DND-41 (cell line): ENCODE measurements around the gene KRT28.

Experiments
- EZH2 ChIP-seq: IDR thresholded peaks from 3 replicates; pipeline ENCODE4 v1.6.1; 2012; ENCODE audit warnings: borderline replicate concordance, low read depth, mild to moderate bottlenecking, moderate library complexity, low read length, inconsistent platforms; ENCODE audit not compliant: severe bottlenecking
- TF ChIP-seq, protein P1 (sequence below): IDR thresholded peaks from 2 replicates; pipeline ENCODE4 v1.5.1; 2012; ENCODE audit warnings: borderline replicate concordance, low read length, moderate library complexity, mild to moderate bottlenecking; ENCODE audit not compliant: poor library complexity, severe bottlenecking; ENCODE audit errors: extremely low read depth

DNA sequence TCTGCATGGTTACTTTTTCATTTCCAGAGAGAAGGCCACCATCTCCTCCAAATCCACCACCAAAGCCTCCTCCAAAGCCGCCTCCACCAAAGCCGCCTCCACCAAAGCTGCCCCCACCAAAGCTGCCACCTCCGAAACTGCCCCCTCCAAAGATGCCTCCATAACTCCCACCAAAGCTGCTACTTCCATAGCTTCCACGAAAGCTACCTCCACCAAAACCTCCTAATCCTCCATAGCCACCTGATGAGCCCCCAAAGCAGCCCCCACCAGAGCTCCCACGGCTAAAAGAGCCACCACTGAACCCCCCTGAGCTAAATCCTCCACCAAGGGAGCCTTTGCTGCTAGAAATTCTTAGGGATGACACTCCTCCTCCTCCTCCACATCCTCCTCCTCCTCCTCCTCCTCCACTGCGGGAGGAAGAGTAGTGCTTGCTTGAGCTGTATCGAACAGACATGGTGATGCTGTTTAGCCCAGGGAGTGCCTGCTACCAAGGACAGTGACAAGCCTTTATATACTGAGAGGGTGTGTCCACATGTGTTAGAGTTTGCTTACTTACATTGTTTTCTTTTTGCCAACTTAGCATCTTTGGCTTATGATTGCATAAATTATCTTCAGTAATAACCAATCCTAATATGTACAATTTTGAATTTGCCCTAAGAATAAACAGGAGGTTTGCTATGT is 22.5 kb upstream of the KRT28 start, which contains the start of gene KRT10:
- TF ChIP-seq, protein P1, sequence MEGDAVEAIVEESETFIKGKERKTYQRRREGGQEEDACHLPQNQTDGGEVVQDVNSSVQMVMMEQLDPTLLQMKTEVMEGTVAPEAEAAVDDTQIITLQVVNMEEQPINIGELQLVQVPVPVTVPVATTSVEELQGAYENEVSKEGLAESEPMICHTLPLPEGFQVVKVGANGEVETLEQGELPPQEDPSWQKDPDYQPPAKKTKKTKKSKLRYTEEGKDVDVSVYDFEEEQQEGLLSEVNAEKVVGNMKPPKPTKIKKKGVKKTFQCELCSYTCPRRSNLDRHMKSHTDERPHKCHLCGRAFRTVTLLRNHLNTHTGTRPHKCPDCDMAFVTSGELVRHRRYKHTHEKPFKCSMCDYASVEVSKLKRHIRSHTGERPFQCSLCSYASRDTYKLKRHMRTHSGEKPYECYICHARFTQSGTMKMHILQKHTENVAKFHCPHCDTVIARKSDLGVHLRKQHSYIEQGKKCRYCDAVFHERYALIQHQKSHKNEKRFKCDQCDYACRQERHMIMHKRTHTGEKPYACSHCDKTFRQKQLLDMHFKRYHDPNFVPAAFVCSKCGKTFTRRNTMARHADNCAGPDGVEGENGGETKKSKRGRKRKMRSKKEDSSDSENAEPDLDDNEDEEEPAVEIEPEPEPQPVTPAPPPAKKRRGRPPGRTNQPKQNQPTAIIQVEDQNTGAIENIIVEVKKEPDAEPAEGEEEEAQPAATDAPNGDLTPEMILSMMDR = no peak
- no peak for TF ChIP-seq EZH2
